GM21367 (cell line): ENCODE results near the gene ADAMTSL3.
"Not testable (repeated sequence)": the region's sequence is repeated elsewhere in the genome, so short reads cannot be mapped to it uniquely, and the experiment has no call there.

ENCODE experiments used
- ATAC-seq: cut with Tn5 transposase; IDR thresholded peaks from one replicate; pipeline ENCODE4 v1.9.1; 2021; ENCODE audit not compliant: unreplicated experiment

ADAMTSL3 gene

GRCh38 chr15:83961311-83961710 lies 307.4 kb downstream of the ADAMTSL3 start:
- no peak for ATAC-seq

GRCh38 chr15:83964967-83965366 lies 311.0 kb downstream of the ADAMTSL3 start:
- not testable (repeated sequence) for ATAC-seq

- ATAC-seq = no peak
These were observed 316.5 kb downstream of the ADAMTSL3 start for GRCh38 chr15:83970295-83970890.

- ATAC-seq = no peak
These were observed 318.1 kb downstream of the ADAMTSL3 start for GRCh38 chr15:83971992-83972391.

GRCh38 chr15:83973816-83974215 lies 319.9 kb downstream of the ADAMTSL3 start:
- ATAC-seq = no peak

GRCh38 chr15:83977992-83978391 lies 324.1 kb downstream of the ADAMTSL3 start:
- no peak for ATAC-seq

GRCh38 chr15:83978588-83978987 lies 324.7 kb downstream of the ADAMTSL3 start:
- no peak for ATAC-seq

- ATAC-seq = no peak
These were observed 326.7 kb downstream of the ADAMTSL3 start for GRCh38 chr15:83980637-83981036.

- no peak for ATAC-seq
These were observed 328.8 kb downstream of the ADAMTSL3 start for GRCh38 chr15:83982748-83983147.

GRCh38 chr15:83983634-83984458 lies 329.9 kb downstream of the ADAMTSL3 start:
- ATAC-seq = peak; percentile 89

GRCh38 chr15:83984601-83985000 lies 330.7 kb downstream of the ADAMTSL3 start:
- no peak for ATAC-seq

GRCh38 chr15:83991163-83991562 lies 337.2 kb downstream of the ADAMTSL3 start:
- ATAC-seq = no peak

GRCh38 chr15:83992324-83993031 lies 338.6 kb downstream of the ADAMTSL3 start:
- ATAC-seq = no peak

- ATAC-seq = no peak
These were observed 339.7 kb downstream of the ADAMTSL3 start for GRCh38 chr15:83993591-83993990.

- no peak for ATAC-seq
These were observed 344.6 kb downstream of the ADAMTSL3 start for GRCh38 chr15:83998486-83998885.

GRCh38 chr15:83999396-84000135 lies 345.6 kb downstream of the ADAMTSL3 start:
- no peak for ATAC-seq

GRCh38 chr15:84001037-84001436 lies 347.1 kb downstream of the ADAMTSL3 start:
- no peak for ATAC-seq

GRCh38 chr15:84001655-84002054 lies 347.7 kb downstream of the ADAMTSL3 start:
- ATAC-seq = no peak

GRCh38 chr15:84003791-84004503 lies 350.0 kb downstream of the ADAMTSL3 start:
- ATAC-seq = no peak

- no peak for ATAC-seq
These were observed 352.5 kb downstream of the ADAMTSL3 start for GRCh38 chr15:84006421-84006820.

- ATAC-seq = no peak
These were observed 355.7 kb downstream of the ADAMTSL3 start for GRCh38 chr15:84009616-84010015.
